Measurements from ENCODE around the gene WTAP.
"Not testable (repeated sequence)": the region's sequence is repeated elsewhere in the genome, so short reads cannot be mapped to it uniquely, and the experiment has no call there.

WTAP gene

GRCh38 chr6:159725208-159725607, 2.1 kb upstream of the WTAP start:
- H3K4me3 ChIP-seq (ENCODE audit: control insufficient read depth in 1 of 7, extremely low read depth in 1 of 7, insufficient read depth in 4 of 7, low read depth in 2 of 7, low read length in 6 of 7) = peak overlapping the region in 1 of 7 experiments; percentile 87

GRCh38 chr6:159726255-159726917, 920 bp upstream of the WTAP start:
- 0% methylated on average over 28 of the region's 30 CpGs for WGBS (ENCODE audit: insufficient coverage)
- Histone ChIP-seq H3K4me1 (ENCODE audit: control extremely low read depth in 1 of 4, control insufficient read depth in 4 of 4, insufficient read depth in 4 of 4, low read length in 3 of 4) (peaks cover 20 to 41% (median 25%) of the 10 kb centered on the region in 4 experiments), H3K36me3 (ENCODE audit: control insufficient read depth in 4 of 4, insufficient read depth in 4 of 4, low read length in 3 of 4) (peaks cover 4 to 25% (median 15%) of the 10 kb centered on the region in 4 experiments), H3K27ac (ENCODE audit: insufficient read depth in 1 of 2, low read depth in 1 of 2, low read length in 2 of 2, poor library complexity in 1 of 2, severe bottlenecking in 2 of 2) (peak overlapping the region; percentile 95 to 96), H3K27me3 (replicated peaks in 2 of 5; ENCODE audit: control insufficient read depth in 4 of 5, insufficient read depth in 5 of 5, low read length in 4 of 5) (no peaks in the 10 kb centered on the region), H3K4me3 (ENCODE audit: control insufficient read depth in 1 of 7, extremely low read depth in 1 of 7, insufficient read depth in 4 of 7, low read depth in 2 of 7, low read length in 6 of 7) (peak overlapping the region; percentile 47 to 93 (median 83)), H3K9me3 (ENCODE audit: control extremely low read depth in 1 of 5, control insufficient read depth in 4 of 5, insufficient read depth in 2 of 5, low read depth in 1 of 5, low read length in 4 of 5) (peaks cover 0 to 7% (median 0%) of the 10 kb centered on the region in 5 experiments)
- POLR2A ChIA-PET = interaction anchor here (0.6 to 4.9 kb wide), 8 partner anchors 17 to 117 kb away, joined by 3 to 46 read pairs (median 4); partner anchors contain the start of gene SOD2
- CTCF ChIA-PET = interaction anchor here (0.9 to 5.9 kb wide), 6 partner anchors 8 to 127 kb away, joined by 3 to 41 read pairs (median 7); partner anchors contain the start of gene ACAT2
- no peak for DNase-seq

More at GRCh38 chr6:159725208-159725607, 2.1 kb upstream of the WTAP start:
- not testable (repeated sequence) for DNase-seq; H3K27me3 ChIP-seq (replicated peaks in 2 of 5; ENCODE audit: control insufficient read depth in 4 of 5, insufficient read depth in 5 of 5, low read length in 4 of 5); H3K27ac ChIP-seq (ENCODE audit: insufficient read depth in 1 of 2, low read depth in 1 of 2, low read length in 2 of 2, poor library complexity in 1 of 2, severe bottlenecking in 2 of 2); H3K9me3 ChIP-seq (ENCODE audit: control extremely low read depth in 1 of 5, control insufficient read depth in 4 of 5, insufficient read depth in 2 of 5, low read depth in 1 of 5, low read length in 4 of 5)
- H3K4me1 ChIP-seq (ENCODE audit: control extremely low read depth in 1 of 4, control insufficient read depth in 4 of 4, insufficient read depth in 4 of 4, low read length in 3 of 4) = peaks cover 16 to 36% (median 20%) of the 10 kb centered on the region in 4 experiments
- H3K36me3 ChIP-seq (ENCODE audit: control insufficient read depth in 4 of 4, insufficient read depth in 4 of 4, low read length in 3 of 4) = peaks cover 4 to 22% (median 12%) of the 10 kb centered on the region in 4 experiments
- 83% methylated on average over 1 of the region's 3 CpGs for WGBS (ENCODE audit: insufficient coverage)
- CTCF ChIA-PET = interaction anchor here (1.0 to 5.9 kb wide), 3 partner anchors 26 to 128 kb away, joined by 3 to 41 read pairs (median 9); no protein-coding TSS in a partner anchor
- POLR2A ChIA-PET = interaction anchor here (4.9 kb wide), 1 partner anchor 33 kb away, joined by 46 read pairs; the partner anchor contains the start of gene SOD2

GRCh38 chr6:159727717-159728445, 575 bp downstream of the WTAP start:
- Histone ChIP-seq H3K27me3 (replicated peaks in 2 of 5; ENCODE audit: control insufficient read depth in 4 of 5, insufficient read depth in 5 of 5, low read length in 4 of 5) (no peaks in the 10 kb centered on the region), H3K4me1 (ENCODE audit: control extremely low read depth in 1 of 4, control insufficient read depth in 4 of 4, insufficient read depth in 4 of 4, low read length in 3 of 4) (peaks cover 20 to 41% (median 27%) of the 10 kb centered on the region in 4 experiments), H3K4me3 (ENCODE audit: control insufficient read depth in 1 of 7, extremely low read depth in 1 of 7, insufficient read depth in 4 of 7, low read depth in 2 of 7, low read length in 6 of 7) (peak overlapping the region; percentile 78 to 99 (median 91)), H3K36me3 (ENCODE audit: control insufficient read depth in 4 of 4, insufficient read depth in 4 of 4, low read length in 3 of 4) (peaks cover 4 to 26% (median 9%) of the 10 kb centered on the region in 4 experiments), H3K9me3 (ENCODE audit: control extremely low read depth in 1 of 5, control insufficient read depth in 4 of 5, insufficient read depth in 2 of 5, low read depth in 1 of 5, low read length in 4 of 5) (peaks cover 0 to 4% (median 0%) of the 10 kb centered on the region in 5 experiments), H3K27ac (ENCODE audit: insufficient read depth in 1 of 2, low read depth in 1 of 2, low read length in 2 of 2, poor library complexity in 1 of 2, severe bottlenecking in 2 of 2) (peak overlapping the region; percentile 94 to 96)
- POLR2A ChIA-PET = interaction anchor here (0.6 to 4.9 kb wide), 6 partner anchors 9 to 858 kb away, joined by 3 to 46 read pairs (median 3); partner anchors contain the start of gene SOD2
- CTCF ChIA-PET = interaction anchor here (0.7 to 5.9 kb wide), 6 partner anchors 8 to 37 kb away, joined by 4 to 41 read pairs (median 8); no protein-coding TSS in a partner anchor
- peak; percentile 38 to 77 (median 72) for DNase-seq
- 0% methylated on average over 38 of the region's 44 CpGs for WGBS (ENCODE audit: insufficient coverage)

GRCh38 chr6:159728531-159728964, 1.2 kb downstream of the WTAP start:
- no peaks in the 10 kb centered on the region for H3K9me3 ChIP-seq (ENCODE audit: control extremely low read depth in 1 of 5, control insufficient read depth in 4 of 5, insufficient read depth in 2 of 5, low read depth in 1 of 5, low read length in 4 of 5)
- peaks cover 20 to 41% (median 27%) of the 10 kb centered on the region in 4 experiments for H3K4me1 ChIP-seq (ENCODE audit: control extremely low read depth in 1 of 4, control insufficient read depth in 4 of 4, insufficient read depth in 4 of 4, low read length in 3 of 4)
- H3K27me3 ChIP-seq (replicated peaks in 2 of 5; ENCODE audit: control insufficient read depth in 4 of 5, insufficient read depth in 5 of 5, low read length in 4 of 5) = no peaks in the 10 kb centered on the region
- POLR2A ChIA-PET = interaction anchor here (0.6 to 4.9 kb wide), 4 partner anchors 10 to 687 kb away, joined by 3 to 46 read pairs (median 3); partner anchors contain the start of gene SOD2
- peak overlapping the region; percentile 94 to 96 for H3K27ac ChIP-seq (ENCODE audit: insufficient read depth in 1 of 2, low read depth in 1 of 2, low read length in 2 of 2, poor library complexity in 1 of 2, severe bottlenecking in 2 of 2)
- DNase-seq = peak in 2 of 3 donors; percentile 36 to 54
- H3K4me3 ChIP-seq (ENCODE audit: control insufficient read depth in 1 of 7, extremely low read depth in 1 of 7, insufficient read depth in 4 of 7, low read depth in 2 of 7, low read length in 6 of 7) = peak overlapping the region in 6 of 7 experiments; percentile 78 to 99 (median 90)
- 0% methylated on average over 2 of the region's 9 CpGs for WGBS (ENCODE audit: insufficient coverage)
- CTCF ChIA-PET = interaction anchor here (0.7 to 5.9 kb wide), 8 partner anchors 8 to 124 kb away, joined by 3 to 41 read pairs (median 5); no protein-coding TSS in a partner anchor
- H3K36me3 ChIP-seq (ENCODE audit: control insufficient read depth in 4 of 4, insufficient read depth in 4 of 4, low read length in 3 of 4) = peaks cover 3 to 19% (median 6%) of the 10 kb centered on the region in 4 experiments

GRCh38 chr6:159729598-159730331, 2.5 kb downstream of the WTAP start:
- POLR2A ChIA-PET = interaction anchor here (0.6 to 4.9 kb wide), 2 partner anchors 36 to 38 kb away, joined by 3 to 46 read pairs; partner anchors contain the start of gene SOD2
- peak in 1 of 3 donors; percentile 31 for DNase-seq
- H3K9me3 ChIP-seq (ENCODE audit: control extremely low read depth in 1 of 5, control insufficient read depth in 4 of 5, insufficient read depth in 2 of 5, low read depth in 1 of 5, low read length in 4 of 5) = no peaks in the 10 kb centered on the region
- CTCF ChIA-PET = interaction anchor here (0.7 to 5.9 kb wide), 7 partner anchors 9 to 48 kb away, joined by 3 to 41 read pairs (median 6); no protein-coding TSS in a partner anchor
- peaks cover 2 to 8% (median 3%) of the 10 kb centered on the region in 4 experiments for H3K36me3 ChIP-seq (ENCODE audit: control insufficient read depth in 4 of 4, insufficient read depth in 4 of 4, low read length in 3 of 4)
- peak overlapping the region in 1 of 2 experiments; percentile 96 for H3K27ac ChIP-seq (ENCODE audit: insufficient read depth in 1 of 2, low read depth in 1 of 2, low read length in 2 of 2, poor library complexity in 1 of 2, severe bottlenecking in 2 of 2)
- H3K4me1 ChIP-seq (ENCODE audit: control extremely low read depth in 1 of 4, control insufficient read depth in 4 of 4, insufficient read depth in 4 of 4, low read length in 3 of 4) = peaks cover 20 to 39% (median 26%) of the 10 kb centered on the region in 4 experiments
- H3K27me3 ChIP-seq (replicated peaks in 2 of 5; ENCODE audit: control insufficient read depth in 4 of 5, insufficient read depth in 5 of 5, low read length in 4 of 5) = no peaks in the 10 kb centered on the region
- H3K4me3 ChIP-seq (ENCODE audit: control insufficient read depth in 1 of 7, extremely low read depth in 1 of 7, insufficient read depth in 4 of 7, low read depth in 2 of 7, low read length in 6 of 7) = peak overlapping the region in 6 of 7 experiments; percentile 42 to 91 (median 80)
- 50% methylated on average over 2 of the region's 4 CpGs for WGBS (ENCODE audit: insufficient coverage)

- POLR2A ChIA-PET = interaction anchor here (0.6 kb wide), 1 partner anchor 37 kb away, joined by 3 read pairs; the partner anchor contains the start of gene SOD2
- peaks cover 17 to 34% (median 24%) of the 10 kb centered on the region in 4 experiments for H3K4me1 ChIP-seq (ENCODE audit: control extremely low read depth in 1 of 4, control insufficient read depth in 4 of 4, insufficient read depth in 4 of 4, low read length in 3 of 4)
Measured at GRCh38 chr6:159730332-159730676, 3.0 kb downstream of the WTAP start.

More at GRCh38 chr6:159730332-159730676, 3.0 kb downstream of the WTAP start:
- H3K9me3 ChIP-seq (ENCODE audit: control extremely low read depth in 1 of 5, control insufficient read depth in 4 of 5, insufficient read depth in 2 of 5, low read depth in 1 of 5, low read length in 4 of 5) = no peaks in the 10 kb centered on the region
- CTCF ChIA-PET = interaction anchor here (0.7 to 5.9 kb wide), 5 partner anchors 8 to 39 kb away, joined by 3 to 41 read pairs (median 9); no protein-coding TSS in a partner anchor
- H3K27ac ChIP-seq (ENCODE audit: insufficient read depth in 1 of 2, low read depth in 1 of 2, low read length in 2 of 2, poor library complexity in 1 of 2, severe bottlenecking in 2 of 2) = peak overlapping the region in 1 of 2 experiments; percentile 36
- no peak for DNase-seq
- peaks cover 2 to 8% (median 3%) of the 10 kb centered on the region in 4 experiments for H3K36me3 ChIP-seq (ENCODE audit: control insufficient read depth in 4 of 4, insufficient read depth in 4 of 4, low read length in 3 of 4)
- WGBS (ENCODE audit: insufficient coverage) = 98% methylated on average over 4 of the region's 6 CpGs
- H3K27me3 ChIP-seq (replicated peaks in 2 of 5; ENCODE audit: control insufficient read depth in 4 of 5, insufficient read depth in 5 of 5, low read length in 4 of 5) = no peaks in the 10 kb centered on the region
- peak overlapping the region in 1 of 7 experiments; percentile 91 for H3K4me3 ChIP-seq (ENCODE audit: control insufficient read depth in 1 of 7, extremely low read depth in 1 of 7, insufficient read depth in 4 of 7, low read depth in 2 of 7, low read length in 6 of 7)

All from common myeloid progenitor, CD34-positive (primary cell).